Measurements from ENCODE around the gene RAB1B.
"Not testable (repeated sequence)": the region's sequence is repeated elsewhere in the genome, so short reads cannot be mapped to it uniquely, and the experiment has no call there.

The RAB1B gene

DNA sequence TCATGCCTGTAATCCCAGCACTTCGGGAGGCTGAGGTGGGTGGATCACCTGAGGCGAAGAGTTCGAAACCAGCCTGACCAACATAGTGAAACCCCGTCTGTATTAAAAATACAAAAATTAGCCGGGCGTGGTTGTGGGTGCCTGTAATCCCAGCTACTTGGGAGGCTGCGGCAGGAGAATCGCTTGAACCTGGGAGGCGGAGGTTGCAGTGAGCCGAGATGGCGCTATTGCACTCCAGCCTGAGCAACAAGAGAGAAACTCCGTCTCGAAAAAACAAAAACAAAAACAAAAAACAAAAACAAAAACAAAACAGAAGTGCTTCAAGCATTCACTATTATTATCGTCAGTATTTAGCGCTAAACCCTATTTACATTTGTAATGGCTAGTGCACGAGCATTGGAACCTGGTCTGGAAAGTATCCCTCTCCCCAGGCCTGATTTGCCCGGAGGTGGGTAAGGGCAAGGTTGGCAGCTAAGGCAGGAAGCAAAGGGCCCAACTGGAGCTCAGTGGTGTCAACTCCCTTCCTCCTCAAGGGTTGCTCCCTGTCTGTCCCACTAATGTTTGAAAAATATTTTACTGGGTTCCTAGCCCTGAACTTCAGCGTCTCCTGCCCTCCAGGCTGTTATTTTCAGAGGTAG is 42.5 kb downstream of the RAB1B start:
- DNase-seq: not testable (repeated sequence)

DNA sequence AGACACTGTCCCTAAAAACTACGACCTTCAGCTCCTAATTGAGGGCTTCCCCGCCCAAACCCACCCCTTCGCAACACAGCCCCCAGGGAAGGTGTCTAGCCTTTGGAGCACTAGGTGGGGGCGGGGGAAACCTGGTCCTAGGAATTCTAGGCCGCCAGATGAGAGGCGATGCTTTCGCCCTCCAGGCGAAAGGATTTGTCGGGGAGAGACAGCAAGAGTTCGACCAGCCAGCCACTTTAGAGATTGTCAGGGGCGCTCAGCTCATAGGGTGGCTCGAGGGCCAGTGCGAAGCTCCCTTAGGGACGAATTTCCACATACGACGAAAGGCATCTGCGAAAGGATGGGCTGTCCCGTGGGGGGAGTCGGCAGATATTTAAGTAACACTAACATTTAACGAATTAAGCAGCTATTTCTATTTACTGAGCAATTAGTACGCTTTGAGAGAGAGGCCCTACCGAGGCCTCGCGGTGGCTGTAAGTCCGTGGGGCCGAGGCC is 43.1 kb downstream of the RAB1B start:
- no peak for DNase-seq

DNA sequence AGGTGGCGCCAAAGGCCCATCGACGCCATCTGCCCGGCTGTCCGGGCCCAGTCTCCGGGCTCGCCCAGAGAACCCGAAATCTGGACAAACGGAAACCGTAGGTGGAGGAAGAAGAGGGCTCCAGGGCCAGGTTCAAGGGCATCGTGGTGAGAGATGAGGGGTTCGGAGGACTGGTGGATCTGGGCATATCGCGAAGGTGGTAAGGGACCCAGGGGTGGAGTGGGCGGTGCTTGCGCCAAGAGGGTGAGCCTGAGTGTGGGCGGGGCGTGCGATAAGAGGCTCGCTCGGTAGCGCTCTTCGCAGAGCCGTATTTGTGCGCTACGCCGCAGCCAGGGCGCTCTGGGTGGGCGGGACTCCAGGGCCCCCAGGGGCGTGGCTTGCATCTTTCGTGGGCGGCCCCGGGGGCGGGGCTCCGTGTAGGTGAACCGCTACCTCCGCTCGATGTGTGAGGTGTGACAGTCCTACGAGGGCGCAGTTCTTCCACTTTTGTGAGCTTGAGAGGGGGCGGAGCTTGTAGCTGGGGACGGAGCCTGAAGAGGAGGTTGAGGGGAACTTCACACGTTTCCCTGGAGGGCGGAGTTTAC is 43.6 kb downstream of the RAB1B start:
- DNase-seq: peak; percentile 64

DNA sequence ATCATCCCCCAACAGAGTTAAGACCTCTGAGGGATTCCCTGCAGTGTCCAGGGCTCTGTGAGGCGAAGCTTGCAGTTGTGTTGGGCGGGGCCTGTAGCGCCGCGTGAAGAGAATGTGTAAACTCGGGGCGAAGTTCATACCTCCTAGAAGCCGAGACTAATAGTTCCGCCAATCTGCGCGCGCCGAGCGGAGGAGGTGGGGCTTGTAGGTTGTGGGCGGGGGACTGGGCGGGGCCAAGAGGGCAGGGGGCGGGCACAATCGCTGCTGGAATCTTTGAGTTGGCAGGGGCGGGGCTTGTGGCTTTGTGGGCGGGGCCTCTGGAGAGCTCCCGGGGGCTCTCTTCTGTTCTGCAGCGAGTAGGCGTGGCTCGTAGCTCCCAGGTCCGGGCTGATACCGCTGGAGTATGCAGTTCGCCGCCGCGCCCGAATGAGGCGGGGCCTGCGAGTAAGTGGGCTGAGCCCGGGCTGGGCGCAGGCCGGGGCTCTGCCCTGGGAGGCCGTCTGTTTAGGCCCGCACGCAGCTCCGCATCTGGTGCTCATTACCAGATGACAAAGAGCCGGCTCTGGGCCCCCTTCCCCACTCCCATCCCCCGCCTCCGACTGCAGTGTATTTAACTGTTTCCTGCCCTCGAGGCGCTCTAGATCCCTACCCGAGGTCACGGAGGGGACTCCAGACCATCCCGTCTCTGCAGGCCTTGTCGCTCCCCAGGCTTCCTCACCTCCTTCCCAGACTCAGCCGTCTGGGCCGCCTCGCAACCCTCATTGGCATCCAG is 44.3 kb downstream of the RAB1B start:
- DNase-seq: peak; percentile 76

DNA sequence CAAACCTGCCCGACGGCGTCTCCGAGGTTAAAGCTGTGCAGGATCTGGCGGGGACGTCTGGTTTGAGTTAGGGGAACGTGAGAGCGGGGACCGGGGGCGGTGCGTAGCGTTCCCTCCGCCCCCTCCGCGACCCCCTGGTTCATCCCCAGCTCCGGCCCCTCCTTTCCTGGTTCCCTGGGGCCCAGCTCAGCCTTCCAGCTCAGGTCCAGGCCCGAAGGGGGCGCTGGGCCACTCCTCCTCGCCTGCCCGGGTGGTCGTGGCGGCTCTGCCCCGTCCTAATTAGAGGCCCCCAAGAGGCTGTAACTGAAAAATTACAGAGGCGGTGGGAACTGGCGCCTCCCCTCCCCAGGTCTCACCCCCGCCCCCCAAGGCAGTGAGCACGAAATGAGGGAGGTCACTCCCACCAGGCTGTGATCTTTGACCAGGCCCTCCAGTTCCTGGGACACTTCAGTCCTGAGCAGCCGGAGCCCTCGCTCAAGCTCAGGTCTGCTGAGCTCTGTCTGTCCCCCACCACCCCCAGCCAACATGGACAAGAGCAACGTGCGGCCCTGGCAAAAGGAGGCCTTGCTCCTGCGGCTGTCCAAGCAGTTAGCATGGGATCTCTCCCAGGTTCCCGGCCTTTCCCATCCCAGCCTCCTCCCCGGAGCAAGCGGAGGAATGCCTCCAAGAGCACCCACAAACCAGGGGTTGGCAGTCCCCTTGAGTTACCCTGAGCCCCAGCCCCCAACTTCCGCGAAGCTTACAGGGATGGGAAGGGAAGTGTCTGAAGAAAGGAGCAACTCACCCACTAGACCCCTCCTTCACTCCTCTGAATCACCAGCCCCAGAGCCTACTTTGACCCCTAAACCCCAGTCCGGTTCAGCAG is 45.1 kb downstream of the RAB1B start:
- DNase-seq: no peak

DNA sequence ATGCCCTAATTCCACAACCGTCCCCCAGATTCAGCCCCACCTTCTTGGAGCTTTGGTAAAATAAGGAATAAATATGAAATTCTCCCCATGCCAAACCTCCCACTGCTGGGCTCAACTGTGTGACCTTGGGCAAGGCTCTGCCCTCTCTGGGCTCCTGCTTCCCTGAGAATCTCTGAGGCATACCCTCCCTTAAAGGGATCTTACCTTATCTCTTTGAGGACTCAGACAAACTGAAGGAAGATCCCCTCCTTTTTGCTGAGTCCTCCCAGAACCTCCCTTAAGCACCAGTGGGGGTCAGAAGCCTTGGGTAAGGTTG is 45.7 kb downstream of the RAB1B start:
- DNase-seq: no peak

DNA sequence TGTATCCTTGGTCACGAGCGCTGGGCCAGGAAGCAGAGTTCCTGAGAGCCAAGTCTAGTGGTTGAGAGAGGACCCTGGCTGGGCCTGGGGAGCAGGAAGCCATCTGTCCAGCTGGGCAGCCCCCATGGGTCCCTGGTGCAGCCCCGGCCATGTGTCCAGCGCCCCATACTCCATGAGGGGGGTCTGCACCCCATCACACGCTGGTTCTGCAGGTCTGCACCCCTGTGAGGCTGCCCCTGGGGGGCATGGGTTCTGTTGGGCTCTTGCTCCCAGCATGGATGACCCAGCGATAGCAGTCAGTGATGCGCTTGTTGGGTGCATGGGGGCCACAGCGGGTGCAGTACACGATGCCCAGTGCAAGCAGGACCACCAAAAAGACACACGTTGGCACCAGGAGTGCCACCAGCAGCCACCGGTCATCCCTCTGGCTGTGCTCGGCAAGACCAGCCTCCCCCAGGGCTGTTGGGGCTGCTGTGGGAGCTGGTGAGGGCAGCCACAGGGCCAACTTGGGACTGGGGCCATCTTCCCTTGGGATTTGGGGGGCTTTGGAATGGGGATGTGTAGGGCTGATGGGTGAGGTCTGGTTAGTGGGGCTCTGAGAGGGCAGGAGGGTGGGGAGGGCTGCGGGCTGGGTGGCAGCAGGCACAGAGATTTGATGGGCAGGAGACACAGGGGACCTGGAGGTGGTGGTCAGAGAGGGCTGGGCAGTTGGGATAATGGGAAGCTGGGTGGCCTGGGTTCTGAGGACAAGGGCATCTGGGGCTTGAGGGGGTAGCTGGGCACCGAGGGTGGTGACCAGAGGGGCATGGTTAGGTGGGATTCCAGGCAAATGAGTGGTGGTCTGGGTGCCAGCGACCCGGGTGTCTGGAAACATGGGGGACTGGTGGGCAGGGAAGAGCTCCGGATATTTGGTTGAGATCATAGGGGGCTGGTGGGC is 46.4 kb downstream of the RAB1B start:
- no peak for DNase-seq

DNA sequence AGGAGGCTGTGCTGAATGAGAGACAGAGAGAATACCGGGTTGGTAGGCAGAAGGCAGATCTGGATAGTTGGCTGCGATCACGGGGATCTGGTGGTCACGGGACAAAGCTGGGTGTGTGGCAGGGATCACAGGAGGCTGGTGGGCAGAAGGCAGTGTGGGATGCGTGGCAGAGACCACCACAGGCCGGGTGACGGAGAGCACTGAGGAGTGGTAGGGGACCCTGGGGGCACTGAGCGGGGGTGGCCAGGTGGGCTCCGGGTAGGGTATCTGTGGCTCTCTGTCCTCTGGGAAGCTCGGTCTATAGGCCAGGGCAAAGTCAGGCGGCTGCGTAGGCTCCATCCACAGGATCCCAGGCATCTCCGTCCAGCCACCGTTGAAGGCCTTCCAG is 47.1 kb downstream of the RAB1B start:
- no peak for DNase-seq

DNA sequence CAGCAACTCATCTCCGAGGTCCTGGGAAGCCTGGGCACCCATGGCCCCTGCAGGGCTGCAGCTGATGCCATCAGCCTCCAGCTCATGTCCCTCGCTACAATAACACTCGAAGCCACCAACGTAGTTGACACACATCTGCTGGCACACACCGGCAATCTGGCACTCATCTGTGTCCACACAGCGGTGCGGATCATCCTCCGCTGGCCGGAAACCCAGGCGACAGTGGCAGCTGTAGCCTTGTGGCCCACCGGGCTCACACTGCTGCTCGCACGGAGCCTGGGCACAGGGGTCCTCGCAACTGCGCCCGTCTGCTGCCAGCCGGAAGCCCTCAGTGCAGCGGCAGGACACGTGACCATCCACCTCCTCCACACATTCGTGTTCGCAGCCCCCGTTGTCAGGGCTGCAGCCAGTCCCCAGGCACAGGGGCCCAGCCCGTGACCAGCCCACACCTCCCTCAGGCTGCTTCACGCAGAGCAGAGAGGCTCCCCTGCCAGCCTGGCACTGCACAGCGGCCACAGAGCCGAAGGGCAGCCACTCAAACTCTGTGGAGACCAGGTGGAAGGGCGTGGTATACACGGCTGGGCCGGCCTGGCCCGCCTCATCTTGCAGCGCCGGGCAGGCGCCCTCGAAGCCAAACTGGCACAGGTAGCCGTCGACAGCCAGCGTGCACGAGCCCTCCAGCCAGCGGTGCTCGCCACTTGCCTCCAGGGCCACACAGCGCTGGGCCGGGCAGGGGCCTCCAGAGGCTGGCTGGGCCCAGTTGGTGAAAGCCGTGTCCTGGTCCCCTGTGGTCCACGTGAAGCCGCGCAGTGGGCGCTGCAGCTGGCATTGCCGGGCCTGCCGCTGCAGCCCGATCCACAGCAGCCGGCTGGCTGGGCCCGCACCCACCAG is 47.7 kb downstream of the RAB1B start:
- DNase-seq: no peak

DNA sequence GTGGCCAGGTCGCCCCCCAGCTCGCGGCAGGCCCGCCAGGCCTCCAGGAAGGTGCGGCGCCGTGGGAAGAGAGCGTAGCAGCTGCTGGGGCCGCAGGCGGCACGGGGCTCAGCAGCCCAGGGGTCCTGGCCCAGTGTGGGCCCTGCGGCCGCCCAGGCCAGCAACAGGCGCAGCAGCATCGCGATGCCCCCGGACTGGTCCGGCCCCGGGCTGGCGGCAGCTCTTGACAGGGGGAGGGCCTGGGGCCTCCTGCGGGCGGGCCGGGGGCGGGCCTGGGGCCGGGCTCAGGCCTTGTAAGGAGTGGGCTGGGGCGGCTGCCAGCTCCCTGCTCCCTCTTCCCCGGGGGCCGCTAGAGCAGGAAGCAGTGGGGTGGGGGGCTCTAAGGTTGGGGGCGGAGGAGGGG is 48.4 kb downstream of the RAB1B start, which contains the start of gene CD248:
TSS of gene CD248 (minus strand) at position 196 of the 403 bp plus-strand sequence. CDS start at position 179, 17 bp downstream.
- no peak for DNase-seq

DNA sequence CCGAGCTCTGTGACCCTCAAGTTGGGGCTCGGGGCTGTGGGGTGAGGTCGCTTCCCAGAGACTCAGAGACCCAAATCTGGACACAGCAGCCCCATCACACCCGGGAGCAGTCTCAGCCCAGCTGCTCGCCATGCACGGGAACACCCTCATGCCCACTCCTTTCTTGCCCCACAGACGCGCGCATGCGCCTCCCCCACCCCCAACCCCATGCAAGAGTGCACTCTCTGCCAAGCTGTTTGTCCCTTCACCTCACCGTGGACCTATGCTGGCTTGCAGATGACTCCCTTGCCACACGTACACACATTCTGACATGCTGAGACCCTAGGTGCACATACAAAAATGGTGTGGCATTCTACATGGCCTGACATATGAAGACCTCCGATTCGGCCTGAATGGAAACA is 48.9 kb downstream of the RAB1B start:
- DNase-seq: no peak

DNA sequence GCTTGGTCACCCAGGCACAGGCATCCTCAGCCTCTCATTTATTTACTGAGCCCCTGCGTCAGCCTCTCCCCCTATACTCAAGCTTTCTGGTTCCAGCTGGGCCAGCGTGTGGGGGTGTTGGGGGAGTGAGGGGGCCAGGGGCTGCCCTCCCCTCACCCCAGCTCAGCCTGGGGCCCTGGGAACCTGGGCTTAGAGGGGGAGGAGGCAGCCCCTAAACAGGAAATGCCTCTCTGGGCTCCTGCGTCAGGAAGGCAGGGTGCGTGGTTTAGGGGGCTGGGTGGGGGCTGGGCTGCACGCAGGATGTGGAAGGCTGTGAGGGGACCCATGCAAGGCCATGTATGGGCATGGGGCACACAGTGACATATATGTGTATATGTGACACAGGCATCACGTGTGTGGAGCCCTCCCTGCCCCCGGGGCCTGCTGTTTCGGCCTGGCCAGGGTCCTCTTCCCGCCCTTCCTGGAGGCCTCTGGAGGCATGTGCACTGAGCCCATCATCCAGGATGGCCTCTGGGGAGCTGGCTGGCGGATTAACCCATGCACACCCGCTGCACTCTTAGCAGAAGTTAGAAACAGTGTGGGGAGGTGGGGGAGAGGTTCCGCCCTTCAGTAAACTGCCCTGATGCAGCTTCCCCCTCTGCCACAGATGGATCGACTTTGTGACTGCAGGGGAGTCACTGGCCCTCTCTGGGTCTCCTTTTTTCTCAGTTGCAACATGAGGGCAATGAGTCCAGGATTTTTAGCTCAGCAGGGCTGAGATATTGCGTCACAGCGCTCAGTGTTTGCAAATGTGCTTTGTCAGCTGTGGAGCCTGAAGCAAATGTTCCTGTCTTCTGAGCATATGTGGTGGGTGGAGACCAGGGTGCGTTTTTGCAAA is 49.5 kb downstream of the RAB1B start:
- no peak for DNase-seq

DNA sequence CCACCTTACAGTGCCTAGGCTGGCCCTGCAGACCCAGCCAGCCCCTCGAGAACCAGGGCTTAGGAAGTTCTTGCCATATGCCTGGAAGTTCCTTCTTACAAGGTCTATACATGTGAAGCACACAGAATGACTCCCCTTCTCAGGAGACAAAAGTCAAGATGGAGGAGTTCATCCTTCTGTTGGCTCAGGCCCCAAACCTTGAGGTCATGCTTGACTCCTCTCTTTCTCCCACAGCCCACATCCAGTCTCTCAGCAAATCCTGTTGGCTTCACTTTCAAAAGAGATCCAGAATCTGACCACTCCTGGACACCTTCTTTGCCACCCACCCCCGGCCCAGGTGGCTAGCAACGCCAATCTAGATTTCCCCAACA is 50.1 kb downstream of the RAB1B start:
- DNase-seq: no peak

DNA sequence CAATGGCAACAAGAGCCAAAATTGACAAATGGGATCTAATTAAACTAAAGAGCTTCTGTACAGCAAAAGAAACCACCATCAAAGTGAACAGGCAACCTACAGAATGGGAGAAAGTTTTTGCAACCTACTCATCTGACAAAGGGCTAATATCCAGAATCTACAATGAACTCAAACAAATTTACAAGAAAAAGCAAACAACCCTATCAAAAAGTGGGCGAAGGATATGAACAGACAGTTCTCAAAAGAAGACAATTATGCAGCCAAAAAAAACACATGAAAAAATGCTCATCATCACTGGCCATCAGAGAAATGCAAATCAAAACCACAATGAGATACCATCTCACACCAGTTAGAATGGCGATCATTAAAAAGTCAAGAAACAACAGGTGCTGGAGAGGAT is 51.9 kb downstream of the RAB1B start:
- not testable (repeated sequence) for DNase-seq

DNA sequence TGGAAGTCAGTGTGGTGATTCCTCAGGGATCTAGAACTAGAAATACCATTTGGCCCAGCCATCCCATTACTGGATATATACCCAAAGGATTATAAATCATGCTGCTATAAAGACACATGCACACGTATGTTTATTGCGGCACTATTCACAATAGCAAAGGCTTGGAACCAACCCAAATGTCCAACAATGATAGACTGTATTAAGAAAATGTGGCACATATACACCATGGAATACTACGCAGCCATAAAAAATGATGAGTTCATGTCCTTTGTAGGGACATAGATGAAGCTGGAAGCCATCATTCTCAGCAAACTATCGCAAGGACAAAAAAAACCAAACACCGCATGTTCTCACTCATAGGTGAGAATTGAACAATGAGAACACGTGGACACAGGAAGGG is 52.3 kb downstream of the RAB1B start:
- DNase-seq: not testable (repeated sequence)

DNA sequence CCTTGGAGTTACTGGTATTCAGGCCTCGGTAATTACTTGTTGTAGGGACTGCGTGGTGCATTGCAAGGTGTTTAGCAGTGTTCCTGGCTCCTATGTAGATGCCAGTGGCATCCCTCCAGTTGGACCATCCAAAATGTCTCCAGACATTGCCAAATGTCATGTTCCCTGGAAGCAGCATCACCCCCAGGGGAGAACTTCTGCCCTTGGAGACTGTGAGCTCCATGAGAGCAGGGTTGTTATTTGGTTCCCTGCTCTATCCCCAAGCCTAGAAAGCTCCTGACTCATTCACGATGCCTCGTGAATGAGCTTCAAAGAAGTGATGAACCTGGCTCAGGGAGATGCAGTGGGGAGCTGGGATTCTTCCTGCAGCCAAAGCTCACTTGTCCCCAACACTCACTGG is 53.2 kb downstream of the RAB1B start:
- no peak for DNase-seq

DNA sequence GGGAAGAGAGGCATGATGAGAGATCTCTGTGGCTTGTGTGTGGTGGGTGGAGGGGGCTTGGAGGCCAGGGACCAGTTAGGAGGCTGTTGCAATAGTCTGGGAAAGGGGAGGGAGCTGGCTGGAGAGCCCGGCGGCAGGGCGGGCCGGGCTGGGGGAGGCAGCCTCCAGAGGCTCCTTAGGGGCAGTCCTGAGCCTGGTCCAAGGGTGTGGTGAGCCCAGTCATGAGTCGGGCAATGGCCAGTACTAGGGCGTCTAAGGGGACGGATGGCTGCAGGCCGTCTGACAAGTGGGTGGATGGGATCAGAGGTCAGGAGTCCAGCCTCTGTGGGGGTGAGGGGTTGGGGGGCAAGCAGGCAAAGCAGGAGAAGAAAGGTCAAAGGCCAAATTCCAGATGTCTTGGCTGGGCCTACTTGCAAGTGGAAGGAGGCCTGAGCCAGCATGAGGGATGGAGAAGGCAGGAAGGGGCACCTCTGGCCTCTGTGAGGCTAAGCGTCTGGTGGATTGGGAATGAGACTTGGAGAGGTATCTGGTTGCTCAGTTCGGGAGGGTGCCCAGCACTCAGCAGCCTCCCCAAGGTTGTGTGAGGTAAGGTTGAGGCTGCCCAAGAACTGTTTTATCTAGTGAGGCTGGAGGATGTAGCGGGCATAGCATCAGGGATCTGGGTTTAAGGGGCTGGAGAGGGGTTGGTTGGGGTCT is 54.4 kb downstream of the RAB1B start:
- DNase-seq: no peak

DNA sequence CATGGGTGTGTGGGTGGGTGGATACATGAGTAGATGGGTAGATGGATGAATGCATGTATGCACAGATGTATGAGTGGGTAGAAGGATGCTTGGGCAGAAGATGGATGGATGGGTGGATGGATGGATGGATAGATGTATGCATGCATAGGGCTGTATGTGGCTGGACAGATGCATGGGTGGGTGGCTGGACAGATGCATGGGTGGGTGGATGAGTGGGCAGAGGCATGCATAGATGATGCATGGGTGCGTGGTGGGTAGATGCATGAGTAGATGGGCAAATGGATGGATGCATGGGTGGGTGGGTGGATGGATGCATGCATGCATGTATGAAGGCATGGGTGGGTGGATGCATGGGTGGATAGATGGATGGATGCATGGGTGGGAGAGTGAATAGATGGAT is 55.2 kb downstream of the RAB1B start:
- DNase-seq: no peak

DNA sequence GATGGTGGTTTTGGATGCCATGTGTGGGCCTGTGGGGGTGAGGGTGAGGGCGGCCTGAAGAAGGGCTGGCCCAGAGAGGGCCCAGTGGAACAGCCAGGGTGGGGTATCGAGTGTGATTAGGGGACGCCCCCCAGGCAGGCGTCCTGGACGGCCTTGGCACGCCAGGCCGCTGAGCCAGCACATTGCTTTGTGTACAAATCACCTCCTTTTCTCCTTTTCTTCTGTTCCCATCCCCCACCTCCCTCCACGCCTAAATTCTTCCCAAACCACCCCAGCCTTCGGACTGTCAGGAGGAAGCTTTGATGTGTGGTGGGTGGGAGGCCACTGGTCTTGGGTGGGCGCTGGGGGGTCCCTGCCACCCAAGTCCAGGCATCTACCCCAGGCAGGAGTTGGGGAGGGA is 56.2 kb downstream of the RAB1B start:
- DNase-seq: no peak
